ENCODE results near the gene VDAC1. TPM values are rescaled to one million over a fixed set of nuclear protein-coding genes. Genes with fewer than 3 reads are reported as not detected.
A peak's percentile ranks its signal among the peaks of the same experiment; 100 is the strongest.

VDAC1 gene
- total and polyA plus RNA-seq, 2 of the 8 experiments (the other 6 are each of a cell fraction or from before 2014, with no cell fraction given), result 111 to 301 TPM

- Histone ChIP-seq H2BK12ac (ENCODE audit: low read depth, low read length) (no peak overlapping the region), H3K4me3 (ENCODE audit: extremely low read depth in 1 of 4, insufficient read depth in 2 of 4, low read depth in 3 of 4, low read length in 4 of 4) (no peak overlapping the region), H3K79me1 (ENCODE audit: low read depth, low read length) (no peaks in the 10 kb centered on the region), H2AFZ (ENCODE audit: low read length) (no peak overlapping the region), H3K4ac (replicated peaks; ENCODE audit: insufficient read length, low read depth, low read length) (no peak overlapping the region), H3K27ac (ENCODE audit: low read depth, low read length) (no peak overlapping the region), H2BK20ac (ENCODE audit: low read length) (peak overlapping the region; percentile 18; the same call in 1 of the 2 replicates), H3K4me1 (replicated peaks in 1 of 4; ENCODE audit: control insufficient read depth in 3 of 4, insufficient read depth in 4 of 4, low read length in 3 of 4) (no peaks in the 10 kb centered on the region), H3K23ac (ENCODE audit: insufficient read length) (no peak overlapping the region), H3K27me3 (replicated peaks in 1 of 4; ENCODE audit: control insufficient read depth in 3 of 4, extremely low read depth in 1 of 4, insufficient read depth in 3 of 4, low read length in 3 of 4) (no peaks in the 10 kb centered on the region), H2BK120ac (replicated peaks; ENCODE audit: low read depth, low read length) (no peak overlapping the region), H3K23me2 (ENCODE audit: low read depth, low read length) (no peaks in the 10 kb centered on the region), H4K5ac (ENCODE audit: insufficient read length, low read depth, low read length) (no peak overlapping the region), H4K91ac (replicated peaks; ENCODE audit: insufficient read length, low read length) (no peak overlapping the region), H2AK5ac (ENCODE audit: low read depth, low read length) (no peak overlapping the region), H3K18ac (ENCODE audit: extremely low read depth, low read length) (no peak overlapping the region), H2BK5ac (ENCODE audit: low read depth, low read length) (no peak overlapping the region), H3K4me2 (ENCODE audit: insufficient read depth in 1 of 2, low read depth in 2 of 2, low read length in 2 of 2) (no peak overlapping the region), H3K36me3 (ENCODE audit: control insufficient read depth in 2 of 4, insufficient read depth in 4 of 4, low read length in 3 of 4) (no peaks in the 10 kb centered on the region), H3K9me3 (ENCODE audit: insufficient read depth in 2 of 2, low read depth in 1 of 2, low read length in 1 of 2) (no peaks in the 10 kb centered on the region), H4K8ac (ENCODE audit: extremely low read depth, insufficient read depth, low read length) (no peak overlapping the region), H3K79me2 (ENCODE audit: control insufficient read depth in 1 of 2, insufficient read depth in 2 of 2, low read length in 2 of 2) (no peaks in the 10 kb centered on the region), H3K14ac (ENCODE audit: insufficient read length) (no peak overlapping the region), H3K56ac (replicated peaks; ENCODE audit: insufficient read length, low read depth, low read length) (no peak overlapping the region), H4K20me1 (replicated peaks in 1 of 2; ENCODE audit: control insufficient read depth in 1 of 2, insufficient read depth in 2 of 2, low read length in 2 of 2) (no peaks in the 10 kb centered on the region), H2BK15ac (ENCODE audit: low read length) (no peak overlapping the region), H3K9ac (replicated peaks in 1 of 4; ENCODE audit: extremely low read depth in 1 of 4, low read depth in 3 of 4, low read length in 3 of 4) (no peak overlapping the region)
- no peak for DNase-seq (ENCODE audit: low read depth in 1 of 2, low spot score in 2 of 2)
- POLR2A ChIA-PET (ENCODE audit: partially characterized antibody), result no interaction called here
- TF ChIP-seq BACH1 (IDR thresholded peaks at IDR 0.05; ENCODE audit: low read length) (no peak), PHF8 (conservative IDR thresholded peaks at IDR 0.05; ENCODE audit: low read depth, low read length) (no peak), E2F6 (IDR thresholded peaks at IDR 0.05) (no peak), ZNF274 (IDR thresholded peaks at IDR 0.05; ENCODE audit: borderline replicate concordance, extremely low read depth, low read length) (no peak), SP4 (IDR thresholded peaks at IDR 0.05; ENCODE audit: low read length) (no peak), CHD2 (IDR thresholded peaks at IDR 0.05; ENCODE audit: low read length) (no peak), TAF7 (optimal IDR thresholded peaks at IDR 0.05; ENCODE audit: borderline replicate concordance, low read depth, low read length) (no peak), CBX8 (IDR thresholded peaks at IDR 0.05; ENCODE audit: borderline replicate concordance, low read depth, low read length) (no peak)
- CTCF ChIA-PET (ENCODE audit: partially characterized antibody), result interaction anchor here (1.0 to 2.6 kb wide), 2 partner anchors 112 to 117 kb away, joined by 4 to 19 read pairs; no protein-coding TSS in a partner anchor
- FAIRE-seq, result no peak
- 93% methylated on average over 3 of the region's 3 CpGs; no CpG with 5 or more reads in 1 of the 2 experiments for WGBS, 2 experiments (ENCODE audit: extremely low coverage in 1 of 2, insufficient coverage in 1 of 2, insufficient read length in 1 of 2, insufficient replicate concordance in 2 of 2, low coverage in 1 of 2, low lambda C conversion rate in 2 of 2, missing lambda C conversion rate in 1 of 2)
Observed at GRCh38 chr5:134028496-134028895, 23.7 kb upstream of the VDAC1 start.

All from H1 (cell line).